CD4-positive, CD25-positive, alpha-beta regulatory T cell (primary cell): ENCODE results near the gene HIVEP3. TPM values are rescaled to one million over a fixed set of nuclear protein-coding genes. Genes with fewer than 3 reads are reported as not detected.

Experiments
- ATAC-seq, 2 donors: fragments of 150-1000 bp; cut with Tn5 transposase; one replicate each; pipeline ENCODE4 v1.10.0; 2021; ENCODE audit warnings: low read depth in 2 of 2, moderate number of reproducible peaks in 2 of 2, moderate library complexity in 1 of 2
- DNase-seq, 3 donors: peaks; one replicate each; pipeline versions ENCODE4 v3.0.0 to v3.0.0-alpha.2; 2012 to 2022; ENCODE audit warnings: mixed read lengths in 1 of 3
- H3K27ac ChIP-seq: one replicate; pipeline ENCODE4 v1.7.0; 2013; ENCODE audit warnings: mild to moderate bottlenecking, low read length; ENCODE audit not compliant: insufficient read depth, poor library complexity, severe bottlenecking
- H3K27me3 ChIP-seq: one replicate; pipeline ENCODE4 v1.7.0; 2013; ENCODE audit warnings: low read length; ENCODE audit not compliant: control insufficient read depth, insufficient read depth
- H3K36me3 ChIP-seq: one replicate; pipeline ENCODE4 v1.7.0; 2013; ENCODE audit warnings: mild to moderate bottlenecking, low read length, moderate library complexity; ENCODE audit not compliant: control insufficient read depth, insufficient read depth
- H3K4me1 ChIP-seq: 2 replicates; pipeline ENCODE4 v1.7.0; 2013; ENCODE audit warnings: mild to moderate bottlenecking, low read length; ENCODE audit not compliant: insufficient read depth, control insufficient read depth, poor library complexity, severe bottlenecking
- H3K4me3 ChIP-seq: one replicate; pipeline ENCODE4 v1.7.0; 2013; ENCODE audit warnings: low read depth, mild to moderate bottlenecking, low read length, moderate library complexity
- H3K9me3 ChIP-seq, 2 experiments: 1 replicate in 1 of 2; 2 replicates in 1 of 2; pipeline ENCODE4 v1.7.0; 2013; ENCODE audit warnings: low read length in 2 of 2, mild to moderate bottlenecking in 1 of 2, moderate library complexity in 1 of 2; ENCODE audit not compliant: control insufficient read depth in 2 of 2
- H3K27ac Mint-ChIP-seq, 3 donors: one replicate each; pipeline ENCODE4 v1.8.0; 2020 to 2022; ENCODE audit warnings: mild to moderate bottlenecking in 3 of 3, mixed read lengths in 3 of 3, moderate library complexity in 2 of 3
- H3K27me3 Mint-ChIP-seq: one replicate; pipeline ENCODE4 v1.8.0; 2022; ENCODE audit warnings: mild to moderate bottlenecking, mixed read lengths
- H3K36me3 Mint-ChIP-seq: one replicate; pipeline ENCODE4 v1.8.0; 2020; ENCODE audit warnings: mixed read lengths
- H3K4me1 Mint-ChIP-seq, 4 donors: one replicate each; pipeline ENCODE4 v1.8.0; 2020 to 2022; ENCODE audit warnings: mixed read lengths in 4 of 4, mild to moderate bottlenecking in 1 of 4
- H3K4me3 Mint-ChIP-seq, 4 donors: one replicate each; pipeline ENCODE4 v1.8.0; 2020 to 2022; ENCODE audit warnings: mild to moderate bottlenecking in 4 of 4, mixed read lengths in 4 of 4, moderate library complexity in 3 of 4
- H3K9me3 Mint-ChIP-seq, 7 donors: one replicate each; pipeline ENCODE4 v1.8.0; 2020 to 2022; ENCODE audit warnings: mixed read lengths in 7 of 7, mild to moderate bottlenecking in 3 of 7, moderate library complexity in 2 of 7
- polyA plus RNA-seq, 4 donors: library from polyadenylated mRNA; unstranded; fragments of 300-500 nt; fragmentation: Illumina TruSeq; gene quantifications; one replicate each; pipeline ENCODE4 v1.2.3, GENCODE V29; 2021
- total RNA-seq: library from RNA; stranded (reverse); gene quantifications from one replicate; pipeline ENCODE4 v1.2.3, GENCODE V29; 2022

Gene HIVEP3
- total and polyA plus RNA-seq, 5 donors from 2014 or later, result 3.9 to 17.2 (median 7.5) TPM

DNA sequence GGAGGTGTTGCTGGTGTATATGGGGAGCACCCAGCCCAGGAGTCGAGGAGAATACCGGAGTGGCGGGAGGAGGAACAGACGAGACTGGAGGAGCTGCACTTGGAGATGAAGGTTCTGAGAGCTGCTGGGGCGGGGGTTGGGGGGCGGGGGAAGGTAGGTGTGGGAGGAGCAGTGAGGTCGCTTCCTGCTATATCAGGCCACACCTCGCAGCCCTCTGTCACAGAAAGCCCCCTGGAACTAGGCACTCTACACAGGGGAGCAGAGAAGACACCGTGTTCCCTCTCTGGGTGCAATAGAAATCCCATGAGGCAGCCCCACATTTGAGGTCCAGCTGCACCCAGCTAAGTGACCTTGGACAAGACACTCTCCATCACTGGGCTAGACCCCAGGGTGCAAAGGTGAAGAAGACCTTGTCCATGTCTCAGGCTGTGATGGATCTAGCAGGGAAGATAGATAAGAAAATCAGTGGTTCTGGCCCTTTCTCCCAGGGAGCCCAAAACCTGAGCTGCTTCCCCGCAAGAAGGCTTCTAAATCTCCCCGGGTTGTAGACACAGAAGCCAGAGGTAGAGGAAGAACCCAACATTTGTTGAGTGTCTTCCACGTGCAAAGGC, 278.5 kb downstream of the HIVEP3 start:
- no peaks in the 10 kb centered on the region for H3K27me3 ChIP-seq
- H3K36me3 ChIP-seq, result no peaks in the 10 kb centered on the region
- no peaks in the 10 kb centered on the region for H3K9me3 ChIP-seq
- DNase-seq, result peak in 1 of 3 donors; percentile 42
- peaks cover 3 to 44% (median 22%) of the 10 kb centered on the region in 4 donors for H3K4me1 Mint-ChIP-seq
- no peaks in the 10 kb centered on the region for H3K27me3 Mint-ChIP-seq
- H3K4me3 Mint-ChIP-seq, result peak overlapping the region in 1 of 4 donors; percentile 82
- peak overlapping the region in 2 of 3 donors; percentile 22 to 63 for H3K27ac Mint-ChIP-seq
- peak overlapping the region; percentile 38 for H3K27ac ChIP-seq
- H3K9me3 Mint-ChIP-seq, result no peaks in the 10 kb centered on the region
- H3K4me1 ChIP-seq, result peaks cover 31% of the 10 kb centered on the region
- H3K36me3 Mint-ChIP-seq, result no peaks in the 10 kb centered on the region
- ATAC-seq, result peak; percentile 43 to 48
- H3K4me3 ChIP-seq, result no peak overlapping the region

DNA sequence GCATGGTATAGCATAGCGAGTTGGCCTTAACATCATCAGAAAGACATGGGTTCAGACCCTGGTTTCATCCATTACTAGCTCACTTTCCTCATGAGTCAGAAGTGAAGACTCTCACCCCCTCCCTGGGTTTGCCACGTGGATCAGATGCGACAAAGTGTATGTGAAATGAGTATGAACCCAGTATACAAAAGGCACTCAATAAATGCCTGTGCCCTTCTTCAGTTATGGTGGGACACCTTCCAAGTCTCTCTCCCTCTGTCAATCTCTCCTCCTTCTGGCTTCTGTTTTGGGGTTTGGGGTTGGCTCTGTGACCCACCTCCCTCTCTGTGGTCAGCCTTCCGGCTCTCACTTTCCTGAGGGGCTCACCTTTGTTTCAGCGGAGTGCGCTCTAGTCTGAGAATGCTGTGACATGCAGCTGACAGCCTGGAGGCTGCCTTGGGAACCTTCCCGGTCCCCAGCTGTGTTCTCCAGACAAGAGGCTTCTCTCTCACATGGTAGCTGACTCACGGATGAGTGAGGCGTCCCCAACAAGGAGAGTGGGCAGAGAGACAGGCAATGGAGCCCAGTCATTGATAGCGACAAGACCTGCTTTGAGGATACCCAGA, 279.3 kb downstream of the HIVEP3 start:
- H3K27me3 ChIP-seq, result no peaks in the 10 kb centered on the region
- H3K27ac ChIP-seq, result no peak overlapping the region
- Mint-ChIP-seq H3K36me3 (no peaks in the 10 kb centered on the region), H3K9me3 (no peaks in the 10 kb centered on the region), H3K4me3 (peak overlapping the region in 1 of 4 donors; percentile 59), H3K27me3 (no peaks in the 10 kb centered on the region), H3K4me1 (peaks cover 2 to 42% (median 23%) of the 10 kb centered on the region in 4 donors), H3K27ac (peak overlapping the region; percentile 22 to 83 (median 54))
- DNase-seq, result peak in 1 of 3 donors; percentile 52
- peak; percentile 22 to 28 for ATAC-seq
- H3K4me1 ChIP-seq, result peaks cover 31% of the 10 kb centered on the region
- no peaks in the 10 kb centered on the region for H3K36me3 ChIP-seq
- peak overlapping the region; percentile 19 for H3K4me3 ChIP-seq
- H3K9me3 ChIP-seq, result no peaks in the 10 kb centered on the region

DNA sequence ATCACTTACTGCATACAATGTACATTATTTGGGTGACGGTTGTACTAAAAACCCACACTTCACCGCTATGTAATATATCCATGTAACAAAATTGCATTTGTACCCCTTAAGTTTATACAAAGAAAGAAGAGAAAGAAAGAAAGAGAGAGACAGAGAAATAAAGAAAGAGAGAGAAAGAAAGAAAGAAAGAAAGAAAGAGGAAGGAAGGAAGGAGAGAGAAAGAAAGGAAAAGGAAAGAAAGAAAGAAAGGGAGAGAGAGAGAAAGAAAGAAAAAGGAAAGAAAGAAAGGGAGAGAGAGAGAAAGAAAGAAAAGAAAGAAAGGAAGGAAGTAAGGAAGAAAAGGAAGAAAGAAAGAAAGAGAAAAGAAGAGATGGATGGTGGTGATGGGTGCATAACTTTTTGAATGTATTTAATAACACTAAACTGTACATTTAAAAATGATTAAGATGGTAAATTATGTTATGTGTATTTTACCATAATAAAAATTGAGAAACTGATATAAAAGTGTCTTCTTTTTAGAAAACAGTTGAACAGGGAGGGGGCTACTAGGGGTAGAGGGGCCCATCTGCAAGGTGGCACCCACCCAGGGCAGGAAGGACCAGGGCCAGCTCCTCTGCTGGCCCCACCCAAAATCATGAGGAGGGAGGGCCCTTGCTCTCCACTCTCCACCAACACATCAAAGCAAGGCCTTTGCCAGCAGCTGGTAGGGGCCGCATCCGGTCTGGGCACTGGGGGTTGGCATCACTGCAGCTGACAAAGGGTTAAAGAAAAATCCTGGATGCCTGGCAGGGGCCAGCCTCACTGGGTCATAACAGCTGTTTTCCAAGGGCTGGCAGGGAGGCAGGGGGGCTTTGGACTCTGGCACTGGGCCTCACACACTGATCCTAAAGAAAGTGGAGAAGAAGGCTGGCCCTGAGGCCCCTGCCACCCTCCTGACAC, 280.4 kb downstream of the HIVEP3 start:
- Histone ChIP-seq H3K9me3 (no peaks in the 10 kb centered on the region), H3K4me3 (no peak overlapping the region), H3K4me1 (peaks cover 31% of the 10 kb centered on the region), H3K36me3 (no peaks in the 10 kb centered on the region), H3K27ac (no peak overlapping the region), H3K27me3 (no peaks in the 10 kb centered on the region)
- Mint-ChIP-seq H3K27me3 (no peaks in the 10 kb centered on the region), H3K36me3 (no peaks in the 10 kb centered on the region), H3K4me1 (peaks cover 11 to 52% (median 30%) of the 10 kb centered on the region in 4 donors), H3K9me3 (no peaks in the 10 kb centered on the region), H3K4me3 (peak overlapping the region in 3 of 4 donors; percentile 44 to 86 (median 64)), H3K27ac (peak overlapping the region; percentile 72 to 83 (median 76))
- peak in 1 of 3 donors; percentile 70 for DNase-seq
- ATAC-seq, result peak in 1 of 2 donors; percentile 22

DNA sequence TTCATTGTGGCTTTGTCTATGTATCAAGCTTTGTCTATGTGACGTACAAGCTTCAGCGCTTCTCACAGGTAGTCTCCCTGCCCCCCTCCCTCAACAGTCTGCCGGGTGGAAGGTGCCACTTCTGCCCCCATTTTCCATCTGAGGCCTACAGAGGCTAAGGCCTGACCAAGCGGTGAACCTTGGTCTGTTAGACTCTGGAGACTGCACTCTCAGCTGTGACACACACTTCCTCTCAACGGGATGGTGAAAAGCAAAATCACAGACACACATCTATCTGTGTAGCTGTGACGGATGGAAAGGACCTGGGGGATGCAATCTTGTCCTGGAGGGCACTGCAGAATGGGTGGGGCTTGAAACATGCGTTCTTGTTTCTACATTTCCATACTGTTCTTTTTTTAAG, 281.4 kb downstream of the HIVEP3 start:
- Histone ChIP-seq H3K9me3 (no peaks in the 10 kb centered on the region), H3K27me3 (no peaks in the 10 kb centered on the region), H3K36me3 (no peaks in the 10 kb centered on the region), H3K27ac (no peak overlapping the region), H3K4me3 (no peak overlapping the region), H3K4me1 (peaks cover 34% of the 10 kb centered on the region)
- no peaks in the 10 kb centered on the region for H3K9me3 Mint-ChIP-seq
- ATAC-seq, result no peak
- no peaks in the 10 kb centered on the region for H3K27me3 Mint-ChIP-seq
- H3K4me1 Mint-ChIP-seq, result peaks cover 18 to 52% (median 30%) of the 10 kb centered on the region in 4 donors
- peak overlapping the region; percentile 27 to 87 (median 76) for H3K27ac Mint-ChIP-seq
- H3K36me3 Mint-ChIP-seq, result no peaks in the 10 kb centered on the region
- H3K4me3 Mint-ChIP-seq, result peak overlapping the region in 3 of 4 donors; percentile 2 to 50 (median 7)
- DNase-seq, result no peak

DNA sequence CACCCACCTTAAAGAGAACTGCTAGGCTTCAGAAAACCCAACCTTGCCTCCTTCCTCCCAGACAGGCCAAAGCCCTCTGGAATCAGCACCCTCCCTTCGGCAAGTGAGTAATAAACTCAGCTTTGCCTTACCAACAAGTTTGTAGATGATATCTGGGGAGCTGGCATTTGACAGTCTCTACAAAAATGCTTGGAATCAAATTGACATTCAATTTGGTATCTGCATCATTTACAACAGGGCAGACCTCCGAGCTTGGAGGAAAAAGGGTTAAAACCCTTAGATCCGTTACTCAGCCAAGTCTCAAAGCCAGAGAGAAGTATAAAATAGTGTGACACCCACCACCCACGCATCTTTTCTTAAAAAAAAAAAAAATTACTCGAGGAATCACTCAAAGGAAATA, 285.0 kb downstream of the HIVEP3 start:
- Histone ChIP-seq H3K9me3 (no peaks in the 10 kb centered on the region), H3K27me3 (no peaks in the 10 kb centered on the region), H3K36me3 (no peaks in the 10 kb centered on the region), H3K4me1 (peaks cover 15% of the 10 kb centered on the region), H3K4me3 (no peak overlapping the region), H3K27ac (no peak overlapping the region)
- Mint-ChIP-seq H3K4me1 (peaks cover 28 to 44% (median 34%) of the 10 kb centered on the region in 4 donors), H3K9me3 (peaks cover 0 to 4% (median 0%) of the 10 kb centered on the region in 7 donors), H3K36me3 (peaks cover 6% of the 10 kb centered on the region), H3K4me3 (no peak overlapping the region), H3K27me3 (no peaks in the 10 kb centered on the region), H3K27ac (peak overlapping the region in 1 of 3 donors; percentile 92)
- no peak for DNase-seq
- no peak for ATAC-seq

DNA sequence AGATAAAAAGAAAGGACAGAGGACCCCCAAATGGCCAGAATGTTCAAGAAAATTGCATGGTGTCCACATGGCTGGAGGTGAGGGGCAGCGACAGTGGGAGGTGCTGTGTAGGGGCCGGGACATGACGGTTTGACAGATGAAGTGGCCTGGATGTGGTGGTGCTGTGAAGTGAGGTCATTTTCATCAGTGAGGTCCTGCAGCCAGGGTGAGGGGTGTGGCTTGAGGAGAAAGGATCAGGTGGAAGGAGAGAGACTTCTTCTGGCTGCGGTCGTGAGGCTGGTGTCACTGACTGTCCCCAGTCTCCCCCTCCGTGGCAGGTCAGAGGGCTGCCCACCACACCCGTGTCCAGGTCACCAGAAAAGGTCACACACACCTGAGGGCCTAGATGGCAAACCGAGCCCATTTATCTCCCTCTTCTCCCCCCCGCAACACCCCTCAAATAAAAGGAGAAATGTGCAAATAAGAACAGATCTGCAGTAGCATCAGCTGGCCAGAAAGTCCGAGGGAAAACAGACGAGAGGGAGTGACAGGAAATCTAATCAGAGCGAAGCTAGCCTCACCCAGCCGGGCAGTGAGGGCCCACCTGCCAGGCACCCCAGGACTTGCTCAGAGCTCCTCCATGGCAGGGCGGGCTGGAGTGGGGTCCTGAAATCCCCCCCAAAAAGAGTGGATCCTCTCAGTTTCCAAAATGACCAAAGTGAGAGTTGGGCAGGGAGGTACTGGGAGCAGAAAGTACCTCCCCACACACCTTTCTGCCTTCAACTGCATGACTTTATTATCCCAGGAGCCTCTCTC, 285.7 kb downstream of the HIVEP3 start:
- peaks cover 9% of the 10 kb centered on the region for H3K4me1 ChIP-seq
- H3K4me3 Mint-ChIP-seq, result no peak overlapping the region
- H3K27me3 ChIP-seq, result no peaks in the 10 kb centered on the region
- ATAC-seq (no peak), DNase-seq (no peak)
- H3K36me3 Mint-ChIP-seq, result peaks cover 11% of the 10 kb centered on the region
- peaks cover 5% of the 10 kb centered on the region for H3K36me3 ChIP-seq
- no peaks in the 10 kb centered on the region for H3K27me3 Mint-ChIP-seq
- H3K4me3 ChIP-seq, result no peak overlapping the region
- H3K27ac ChIP-seq, result no peak overlapping the region
- H3K4me1 Mint-ChIP-seq, result peaks cover 25 to 36% (median 32%) of the 10 kb centered on the region in 4 donors
- peak overlapping the region in 1 of 3 donors; percentile 92 for H3K27ac Mint-ChIP-seq
- H3K9me3 ChIP-seq, result no peaks in the 10 kb centered on the region
- H3K9me3 Mint-ChIP-seq, result peaks cover 0 to 4% (median 0%) of the 10 kb centered on the region in 7 donors

DNA sequence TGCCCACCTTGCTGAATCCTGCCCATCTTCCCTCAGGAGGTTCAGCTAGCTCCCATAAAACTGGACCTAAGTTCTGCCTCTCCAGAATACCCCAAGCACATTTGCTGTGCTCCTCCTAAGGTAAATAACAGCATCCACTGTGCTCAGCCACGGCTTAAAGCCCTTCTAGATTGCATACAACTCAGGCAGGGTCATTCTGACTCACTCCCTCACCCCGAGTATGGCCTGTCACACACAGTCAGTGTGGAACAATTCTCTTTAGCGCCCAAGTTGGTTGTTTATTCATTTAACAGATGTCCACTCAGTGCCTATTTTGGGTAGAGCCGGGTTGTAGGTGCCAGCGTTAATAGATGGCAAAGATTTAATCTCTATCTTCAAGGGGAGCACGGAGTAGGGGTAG, 286.8 kb downstream of the HIVEP3 start:
- H3K9me3 Mint-ChIP-seq, result peaks cover 0 to 4% (median 0%) of the 10 kb centered on the region in 7 donors
- Histone ChIP-seq H3K36me3 (peaks cover 8% of the 10 kb centered on the region), H3K27me3 (no peaks in the 10 kb centered on the region), H3K27ac (no peak overlapping the region), H3K4me1 (peaks cover 5% of the 10 kb centered on the region), H3K4me3 (no peak overlapping the region), H3K9me3 (no peaks in the 10 kb centered on the region)
- H3K36me3 Mint-ChIP-seq, result peaks cover 14% of the 10 kb centered on the region
- ATAC-seq (no peak), DNase-seq (no peak)
- no peak overlapping the region for H3K4me3 Mint-ChIP-seq
- H3K27ac Mint-ChIP-seq, result peak overlapping the region in 1 of 3 donors; percentile 50
- H3K27me3 Mint-ChIP-seq, result no peaks in the 10 kb centered on the region
- peaks cover 23 to 34% (median 27%) of the 10 kb centered on the region in 4 donors for H3K4me1 Mint-ChIP-seq
